ENCODE measurements around the gene TULP4. TPM values are rescaled to one million over a fixed set of nuclear protein-coding genes. Genes with fewer than 3 reads are reported as not detected.

Gene TULP4, protein sequence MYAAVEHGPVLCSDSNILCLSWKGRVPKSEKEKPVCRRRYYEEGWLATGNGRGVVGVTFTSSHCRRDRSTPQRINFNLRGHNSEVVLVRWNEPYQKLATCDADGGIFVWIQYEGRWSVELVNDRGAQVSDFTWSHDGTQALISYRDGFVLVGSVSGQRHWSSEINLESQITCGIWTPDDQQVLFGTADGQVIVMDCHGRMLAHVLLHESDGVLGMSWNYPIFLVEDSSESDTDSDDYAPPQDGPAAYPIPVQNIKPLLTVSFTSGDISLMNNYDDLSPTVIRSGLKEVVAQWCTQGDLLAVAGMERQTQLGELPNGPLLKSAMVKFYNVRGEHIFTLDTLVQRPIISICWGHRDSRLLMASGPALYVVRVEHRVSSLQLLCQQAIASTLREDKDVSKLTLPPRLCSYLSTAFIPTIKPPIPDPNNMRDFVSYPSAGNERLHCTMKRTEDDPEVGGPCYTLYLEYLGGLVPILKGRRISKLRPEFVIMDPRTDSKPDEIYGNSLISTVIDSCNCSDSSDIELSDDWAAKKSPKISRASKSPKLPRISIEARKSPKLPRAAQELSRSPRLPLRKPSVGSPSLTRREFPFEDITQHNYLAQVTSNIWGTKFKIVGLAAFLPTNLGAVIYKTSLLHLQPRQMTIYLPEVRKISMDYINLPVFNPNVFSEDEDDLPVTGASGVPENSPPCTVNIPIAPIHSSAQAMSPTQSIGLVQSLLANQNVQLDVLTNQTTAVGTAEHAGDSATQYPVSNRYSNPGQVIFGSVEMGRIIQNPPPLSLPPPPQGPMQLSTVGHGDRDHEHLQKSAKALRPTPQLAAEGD (N-terminal part only)
- 86.1 TPM for total RNA-seq

DNA sequence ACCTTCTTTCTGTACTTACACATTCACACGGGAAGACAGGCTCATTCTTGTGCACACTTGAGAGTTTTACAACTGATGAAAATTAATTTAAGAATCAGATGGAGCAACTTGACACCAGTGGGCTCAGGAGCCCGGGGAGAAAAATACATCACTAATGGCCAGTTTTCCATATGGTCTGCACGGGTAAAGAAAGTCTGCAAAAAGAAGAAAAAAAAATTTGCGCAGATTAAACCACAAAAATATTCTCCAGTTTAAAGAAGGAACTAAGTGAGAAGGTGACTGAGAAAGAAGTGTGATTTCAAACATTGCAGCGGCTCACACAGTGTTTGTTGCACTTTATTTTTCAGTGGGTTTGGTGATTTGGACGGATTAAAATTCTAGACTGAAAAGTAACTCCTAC, at the start of gene TULP4:
TSS of gene TULP4 (plus strand) at position 301 of the 400 bp plus-strand sequence. CDS start 1,552 bp downstream, outside the sequence.
- DNase-seq (ENCODE audit: low spot score): no peak
- ATAC-seq: no peak
- intact Hi-C loops (cut with DNase I): no loop called here

GRCh38 chr6:158262755-158263154, 49.5 kb upstream of the TULP4 start:
- DNase-seq (ENCODE audit: low spot score): no peak
- no peak for ATAC-seq
- intact Hi-C loops (cut with DNase I): no loop called here

DNA sequence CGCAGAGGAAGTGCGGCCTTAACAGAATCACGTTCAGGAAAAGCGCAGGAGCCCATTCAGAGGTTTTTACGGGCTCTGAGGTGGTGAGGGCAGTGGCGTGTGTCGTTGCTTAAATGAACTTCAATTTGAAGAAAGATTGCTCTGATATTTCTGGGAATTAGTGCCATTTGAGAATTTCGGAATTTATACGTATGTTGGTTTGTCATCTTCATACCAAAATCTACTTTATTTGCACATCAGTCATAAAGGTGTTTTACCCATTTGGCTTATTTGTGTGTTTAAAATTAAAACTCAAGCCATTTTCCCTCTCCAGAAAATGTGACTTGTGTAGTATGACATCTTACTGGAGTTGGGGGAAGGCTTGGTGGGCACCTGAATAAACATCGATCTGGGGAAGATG, 48.1 kb upstream of the TULP4 start:
- ATAC-seq (no peak), DNase-seq (ENCODE audit: low spot score) (no peak)
- intact Hi-C loops (cut with DNase I): no loop called here

DNA sequence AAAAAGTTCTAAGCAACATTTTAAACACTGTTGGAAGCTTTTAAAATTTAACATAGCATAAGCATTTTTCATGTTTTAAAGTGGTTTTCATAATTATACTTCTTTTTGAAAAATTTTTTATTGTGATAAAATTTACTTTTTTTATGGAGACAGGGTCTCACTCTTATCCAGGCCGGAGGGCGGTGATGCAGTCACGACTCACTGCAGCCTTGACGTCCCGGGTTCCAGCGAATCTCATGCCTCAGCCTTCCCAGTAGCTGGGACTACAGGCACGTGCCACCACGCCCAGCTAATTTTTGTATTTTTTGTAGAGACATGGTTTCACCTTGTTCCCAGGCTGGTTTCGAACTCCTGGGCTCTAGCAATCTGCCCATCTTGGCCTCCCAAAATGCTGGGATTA, 46.1 kb upstream of the TULP4 start:
- no peak for ATAC-seq
- no peak for DNase-seq (ENCODE audit: low spot score)
- intact Hi-C loops (cut with DNase I): no loop called here

DNA sequence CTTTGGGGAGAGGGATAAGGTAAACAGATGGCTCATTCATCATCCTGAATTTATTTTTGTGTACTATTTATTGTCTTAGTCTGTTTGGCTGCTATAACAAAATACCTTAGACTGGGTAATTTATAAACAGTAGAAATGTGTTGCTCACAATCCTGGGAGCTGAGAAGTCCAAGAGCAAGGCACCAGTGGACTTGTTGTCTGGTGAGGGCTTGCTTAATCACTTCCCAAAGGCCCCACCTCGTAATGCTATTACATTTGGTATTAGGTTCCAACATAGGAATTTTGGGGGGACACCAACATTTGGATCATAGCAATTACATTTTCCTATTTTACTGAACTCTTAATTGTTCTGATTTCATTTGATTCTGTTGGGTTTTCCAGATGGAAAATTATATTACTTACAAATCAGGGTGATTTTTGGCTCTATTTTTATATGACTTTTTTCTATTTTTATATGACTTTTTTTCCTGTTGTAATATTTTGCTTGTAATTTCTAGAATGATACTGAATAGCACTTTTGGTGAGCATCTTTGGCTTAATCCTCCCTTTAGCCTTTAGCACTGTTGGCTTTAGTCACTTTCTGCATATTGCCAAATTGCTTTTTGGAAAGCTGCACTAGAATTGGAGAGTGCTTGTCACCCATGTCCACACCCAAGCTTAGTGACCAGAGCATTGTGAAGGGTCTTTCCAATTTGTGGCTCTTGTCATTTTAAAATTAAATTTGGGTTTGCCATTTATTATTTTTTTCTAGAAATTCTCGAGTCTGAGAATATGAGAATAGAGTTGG, 43.7 kb upstream of the TULP4 start:
- ATAC-seq (peak; percentile 56), DNase-seq (ENCODE audit: low spot score) (no peak)
- intact Hi-C loops (cut with DNase I): no loop called here

DNA sequence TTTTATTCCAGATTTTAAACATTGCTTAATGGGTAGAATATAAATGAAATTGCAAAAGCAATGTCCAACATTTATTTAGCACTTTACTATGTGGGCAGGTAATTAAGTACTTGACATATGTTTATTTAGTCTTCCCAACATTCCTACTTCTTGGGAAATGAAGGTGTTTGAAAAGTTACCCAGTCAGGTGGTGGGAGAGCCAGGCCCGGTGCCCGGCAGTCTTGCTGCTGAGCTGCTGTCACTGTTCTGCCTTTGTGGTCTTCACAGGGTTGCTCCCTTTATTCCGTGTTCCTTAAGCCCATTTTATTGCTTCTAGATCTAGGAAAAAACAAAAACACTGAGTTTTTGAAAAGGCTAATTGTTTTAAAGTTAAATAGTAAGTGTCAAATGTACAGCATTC, 42.6 kb upstream of the TULP4 start:
- DNase-seq (ENCODE audit: low spot score) (no peak), ATAC-seq (no peak)
- intact Hi-C loops (cut with DNase I): no loop called here

- ATAC-seq: no peak
- intact Hi-C loops (cut with DNase I): no loop called here
Observed at GRCh38 chr6:158270389-158271127, 41.7 kb upstream of the TULP4 start.

DNA sequence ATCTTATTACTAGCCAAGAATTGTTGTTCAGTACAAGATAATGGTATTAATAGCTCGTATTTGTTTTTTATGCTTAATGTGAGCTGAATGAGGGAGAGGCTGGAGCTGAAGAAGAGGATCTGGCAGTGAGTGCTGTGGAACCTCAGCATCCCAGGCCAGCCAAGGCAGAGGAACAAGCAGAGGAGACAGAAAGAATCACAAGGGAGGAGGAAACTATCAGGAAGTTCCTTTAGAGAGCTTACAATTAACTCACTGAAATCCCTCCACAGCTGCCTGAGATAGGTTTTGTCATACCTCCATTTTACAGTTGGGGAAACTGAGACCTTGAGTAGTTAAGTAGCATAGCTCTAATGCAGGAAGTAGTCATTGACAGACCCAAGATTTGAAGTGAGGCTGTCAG, 39.9 kb upstream of the TULP4 start:
- intact Hi-C loops (cut with DNase I): no loop called here
- DNase-seq (ENCODE audit: low spot score) (no peak), ATAC-seq (no peak)

More at GRCh38 chr6:158270389-158271127, 41.7 kb upstream of the TULP4 start:
- DNase-seq (ENCODE audit: low spot score): no peak

DNA sequence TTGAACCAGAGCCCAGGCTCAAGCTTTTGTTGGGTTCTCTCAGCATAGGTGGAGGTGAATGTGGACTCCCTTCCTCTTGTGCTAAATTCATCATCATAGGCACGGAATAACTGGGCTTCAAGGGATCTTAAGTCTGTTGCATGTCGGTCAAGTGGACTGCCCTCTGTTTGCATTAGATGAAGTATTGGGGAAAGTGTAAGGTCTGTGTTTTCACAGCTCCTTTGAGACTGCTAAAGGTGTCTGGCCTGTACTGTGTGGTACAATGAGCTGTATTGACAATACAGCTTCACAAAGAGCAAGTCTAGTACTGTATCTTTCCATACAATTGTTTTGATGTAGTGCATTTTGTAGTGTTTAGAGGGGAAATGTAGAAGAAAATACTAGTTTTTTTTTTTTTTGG, 34.3 kb upstream of the TULP4 start:
- no peak for DNase-seq (ENCODE audit: low spot score)
- no peak for ATAC-seq
- intact Hi-C loops (cut with DNase I): no loop called here

DNA sequence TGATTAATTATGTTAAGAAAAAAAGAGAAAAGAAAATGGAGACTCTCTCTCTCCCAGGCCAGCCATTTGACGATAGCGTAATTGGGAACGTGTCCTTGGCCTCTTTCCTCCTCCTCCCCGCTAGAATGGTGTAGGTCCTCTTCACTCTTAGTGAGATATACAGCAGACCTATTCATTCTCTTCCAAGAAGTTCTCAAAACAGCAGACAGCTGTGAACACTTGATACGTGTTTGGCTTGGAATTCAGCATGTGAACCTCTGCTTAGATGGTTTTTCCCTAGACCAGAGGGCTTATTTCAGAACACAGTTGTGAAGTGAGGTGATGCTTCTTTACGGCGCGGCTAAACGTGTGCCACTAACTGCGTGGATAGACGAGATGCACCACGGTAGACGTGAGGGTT, 32.6 kb upstream of the TULP4 start:
- ATAC-seq: peak; percentile 90
- no peak for DNase-seq (ENCODE audit: low spot score)
- intact Hi-C loops (cut with DNase I): no loop called here

- intact Hi-C loops (cut with DNase I): no loop called here
- ATAC-seq: peak; percentile 73
- no peak for DNase-seq (ENCODE audit: low spot score)
Observed at GRCh38 chr6:158283304-158283980, 28.8 kb upstream of the TULP4 start.

- intact Hi-C loops (cut with DNase I): no loop called here
- no peak for DNase-seq (ENCODE audit: low spot score)
- peak; percentile 58 for ATAC-seq
Observed at GRCh38 chr6:158284007-158284875, 28.0 kb upstream of the TULP4 start.

- intact Hi-C loops (cut with DNase I): no loop called here
Observed at GRCh38 chr6:158284876-158285655, 27.2 kb upstream of the TULP4 start.

DNA sequence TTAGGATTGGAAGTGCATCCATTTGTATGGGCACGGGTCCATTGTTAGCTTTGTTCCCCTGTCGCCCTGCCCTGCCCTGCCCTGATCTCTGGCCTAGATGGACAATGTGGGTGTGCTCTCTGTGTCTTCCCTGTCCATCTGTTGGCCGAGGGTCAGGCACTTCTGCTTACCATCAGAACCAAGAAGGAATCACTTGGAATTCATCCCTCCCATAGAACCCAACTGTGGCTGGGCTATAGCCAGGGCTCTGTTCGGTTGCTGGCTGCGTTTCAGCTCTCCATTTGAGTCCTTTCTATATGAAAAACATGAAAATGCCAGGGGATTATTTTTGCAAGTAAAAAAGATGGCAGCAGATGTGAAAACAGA, 26.6 kb upstream of the TULP4 start:
- intact Hi-C loops (cut with DNase I): no loop called here
- ATAC-seq: peak; percentile 14
- no peak for DNase-seq (ENCODE audit: low spot score)

More at GRCh38 chr6:158284876-158285655, 27.2 kb upstream of the TULP4 start:
- ATAC-seq (no peak), DNase-seq (ENCODE audit: low spot score) (no peak)

GRCh38 chr6:158286413-158286812, 25.9 kb upstream of the TULP4 start:
- ATAC-seq (no peak), DNase-seq (ENCODE audit: low spot score) (no peak)
- intact Hi-C loops (cut with DNase I): no loop called here

DNA sequence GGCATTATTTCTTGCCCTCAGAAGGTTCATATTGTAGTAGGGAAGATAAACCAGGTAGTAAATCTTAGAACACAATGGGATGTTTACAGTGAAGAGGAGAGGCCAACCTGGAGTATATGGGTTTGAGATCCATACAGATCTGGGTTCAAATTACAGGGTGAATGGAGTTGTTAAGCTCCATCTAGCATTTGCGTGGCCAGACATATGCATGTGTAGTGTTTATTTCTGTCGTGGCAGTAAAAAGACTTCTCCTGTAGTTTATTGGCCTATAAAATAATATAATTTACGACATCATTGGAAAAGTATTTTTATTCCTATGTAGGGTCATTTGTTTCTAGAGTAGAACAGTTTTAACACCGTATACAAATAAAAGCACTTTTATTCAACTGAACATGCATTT, 25.2 kb upstream of the TULP4 start:
- DNase-seq (ENCODE audit: low spot score) (no peak), ATAC-seq (no peak)
- intact Hi-C loops (cut with DNase I): no loop called here

GRCh38 chr6:158290040-158290439, 22.2 kb upstream of the TULP4 start:
- intact Hi-C loops (cut with DNase I): no loop called here
- ATAC-seq (no peak), DNase-seq (ENCODE audit: low spot score) (no peak)
